Astrocyte (in vitro differentiated cells and primary cell): Measurements from ENCODE around the gene ARHGEF17. TPM values are rescaled to one million over a fixed set of nuclear protein-coding genes. Genes with fewer than 3 reads are reported as not detected.

Source experiments
- DNase-seq: peaks from one replicate; pipeline ENCODE4 v3.0.0-alpha.2; 2010; ENCODE audit warnings: low read depth
- FAIRE-seq: peaks from 2 replicates; lab custom pipeline; 2011; peaks lifted over from hg19 to GRCh38; lab: Jason Lieb, UNC
- H2AFZ ChIP-seq: 2 replicates; pipeline ENCODE4 v1.6.0; 2012; ENCODE audit warnings: low read depth, low read length, inconsistent platforms
- H3K27ac ChIP-seq: 2 replicates; pipeline ENCODE4 v1.5.1; 2011; ENCODE audit warnings: low read depth, low read length, inconsistent platforms
- H3K27me3 ChIP-seq: 2 replicates; pipeline ENCODE4 v1.6.0; 2011; ENCODE audit warnings: low read length, inconsistent platforms; ENCODE audit not compliant: insufficient read depth
- H3K36me3 ChIP-seq: 2 replicates; pipeline ENCODE4 v1.5.1; 2011; ENCODE audit warnings: low read length, inconsistent platforms; ENCODE audit not compliant: insufficient read depth
- H3K4me1 ChIP-seq: 2 replicates; pipeline ENCODE4 v1.5.1; 2011; ENCODE audit warnings: low read length, inconsistent platforms; ENCODE audit not compliant: insufficient read depth
- H3K4me2 ChIP-seq: 2 replicates; pipeline ENCODE4 v1.6.0; 2012; ENCODE audit warnings: low read length, inconsistent platforms
- H3K4me3 ChIP-seq: 2 replicates; pipeline ENCODE4 v1.5.1; 2011; ENCODE audit warnings: low read depth, mild to moderate bottlenecking, low read length, inconsistent platforms; ENCODE audit not compliant: insufficient read depth
- H3K79me2 ChIP-seq: 2 replicates; pipeline ENCODE4 v1.6.0; 2012; ENCODE audit warnings: mild to moderate bottlenecking, low read length, inconsistent platforms; ENCODE audit not compliant: insufficient read depth
- H3K9ac ChIP-seq: 2 replicates; pipeline ENCODE4 v1.6.0; 2012; ENCODE audit warnings: mild to moderate bottlenecking, low read length, inconsistent platforms
- H3K9me3 ChIP-seq: 2 replicates; pipeline ENCODE4 v1.5.1; 2012; ENCODE audit warnings: low read depth, mild to moderate bottlenecking, low read length, inconsistent platforms; ENCODE audit not compliant: insufficient read depth
- H4K20me1 ChIP-seq: 2 replicates; pipeline ENCODE4 v1.6.0; 2012; ENCODE audit warnings: low read length, inconsistent platforms; ENCODE audit not compliant: insufficient read depth
- H3K27ac Mint-ChIP-seq: one replicate; pipeline ENCODE4 v1.8.0; 2021; ENCODE audit warnings: mild to moderate bottlenecking, mixed read lengths; ENCODE audit not compliant: unreplicated experiment
- H3K27me3 Mint-ChIP-seq: one replicate; pipeline ENCODE4 v1.8.0; 2021; ENCODE audit warnings: low read depth, mixed read lengths; ENCODE audit not compliant: unreplicated experiment
- H3K36me3 Mint-ChIP-seq: one replicate; pipeline ENCODE4 v1.8.0; 2021; ENCODE audit warnings: low read depth, mixed read lengths; ENCODE audit not compliant: unreplicated experiment
- H3K4me1 Mint-ChIP-seq: one replicate; pipeline ENCODE4 v1.8.0; 2021; ENCODE audit warnings: low read depth, mixed read lengths; ENCODE audit not compliant: unreplicated experiment
- H3K4me3 Mint-ChIP-seq: one replicate; pipeline ENCODE4 v1.8.0; 2021; ENCODE audit warnings: mild to moderate bottlenecking, moderate library complexity, mixed read lengths; ENCODE audit not compliant: unreplicated experiment
- H3K9me3 Mint-ChIP-seq: one replicate; pipeline ENCODE4 v1.8.0; 2021; ENCODE audit warnings: mild to moderate bottlenecking, mixed read lengths; ENCODE audit not compliant: unreplicated experiment
- CTCF ChIP-seq: IDR thresholded peaks from 2 replicates; pipeline ENCODE4 v1.5.1; 2011; ENCODE audit warnings: low read depth, mild to moderate bottlenecking, inconsistent platforms, low read length, moderate library complexity; ENCODE audit not compliant: insufficient read depth
- EZH2 ChIP-seq: IDR thresholded peaks from 2 replicates; pipeline ENCODE4 v1.6.1; 2012; ENCODE audit warnings: mild to moderate bottlenecking, low read length, inconsistent platforms; ENCODE audit not compliant: insufficient read depth
- total RNA-seq: library from RNA; stranded (reverse); gene quantifications from 2 replicates; pipeline ENCODE4 v1.2.1, GENCODE V29; 2021

ARHGEF17 gene
- total RNA-seq, 1 donor from 2014 or later: 66.4 TPM

GRCh38 chr11:73390601-73391565 is 82.8 kb downstream of the ARHGEF17 start:
- no peak overlapping the region for H3K27ac ChIP-seq
- H3K9me3 ChIP-seq: no peaks in the 10 kb centered on the region
- peaks cover 56% of the 10 kb centered on the region for H4K20me1 ChIP-seq
- H3K4me2 ChIP-seq: no peak overlapping the region
- no peak overlapping the region for H3K4me3 Mint-ChIP-seq
- H3K9me3 Mint-ChIP-seq: peaks cover 5% of the 10 kb centered on the region
- no peak for FAIRE-seq
- no peaks in the 10 kb centered on the region for H3K36me3 ChIP-seq
- no peaks in the 10 kb centered on the region for H3K27me3 ChIP-seq
- no peak overlapping the region for H3K27ac Mint-ChIP-seq
- H3K27me3 Mint-ChIP-seq: no peaks in the 10 kb centered on the region
- H3K4me3 ChIP-seq: no peak overlapping the region
- H3K4me1 Mint-ChIP-seq: peaks cover 7% of the 10 kb centered on the region
- peaks cover 7% of the 10 kb centered on the region for H3K36me3 Mint-ChIP-seq
- no peak overlapping the region for H2AFZ ChIP-seq
- H3K79me2 ChIP-seq: peaks cover 42% of the 10 kb centered on the region
- TF ChIP-seq CTCF: no peak
- DNase-seq: no peak
- no peak overlapping the region for H3K9ac ChIP-seq
- peaks cover 16% of the 10 kb centered on the region for H3K4me1 ChIP-seq

GRCh38 chr11:73391665-73392064 is 83.6 kb downstream of the ARHGEF17 start:
- peaks cover 7% of the 10 kb centered on the region for H3K4me1 Mint-ChIP-seq
- Histone ChIP-seq H3K4me1 (peaks cover 16% of the 10 kb centered on the region), H3K4me3 (no peak overlapping the region), H4K20me1 (peaks cover 48% of the 10 kb centered on the region), H3K9ac (no peak overlapping the region), H3K9me3 (no peaks in the 10 kb centered on the region), H3K36me3 (no peaks in the 10 kb centered on the region), H3K79me2 (peaks cover 34% of the 10 kb centered on the region), H3K27me3 (no peaks in the 10 kb centered on the region), H3K4me2 (no peak overlapping the region), H2AFZ (no peak overlapping the region), H3K27ac (no peak overlapping the region)
- H3K27ac Mint-ChIP-seq: no peak overlapping the region
- H3K4me3 Mint-ChIP-seq: no peak overlapping the region
- no peak for DNase-seq
- no peak for FAIRE-seq
- peaks cover 7% of the 10 kb centered on the region for H3K36me3 Mint-ChIP-seq
- TF ChIP-seq EZH2 (no peak), CTCF (no peak)
- H3K9me3 Mint-ChIP-seq: peaks cover 5% of the 10 kb centered on the region
- H3K27me3 Mint-ChIP-seq: no peaks in the 10 kb centered on the region
